OCI-LY7 (cell line): Measurements from ENCODE around the gene IQGAP2. TPM values are rescaled to one million over a fixed set of nuclear protein-coding genes. Genes with fewer than 3 reads are reported as not detected.

ENCODE experiments used
- BruUV-seq: library from RNA; stranded (reverse); fragments of 400-500 nt; replicated peaks from 2 replicates; lab custom pipeline; 2021; lab: Mats Ljungman, UMichigan
- CTCF ChIA-PET: fragments of 300-600 bp; sonication (Branson Sonifier 250); formaldehyde crosslinking; loops from one replicate; lab custom pipeline; 2022; ENCODE audit warnings: antibody characterized with exemption; ENCODE audit not compliant: unreplicated experiment; lab: Charles Lee
- POLR2A ChIA-PET: fragments of 300-600 bp; sonication (Branson Sonifier 250); formaldehyde crosslinking; loops from one replicate; lab custom pipeline; 2022; ENCODE audit warnings: antibody characterized with exemption; lab: Charles Lee
- DNase-seq: peaks from one replicate; pipeline ENCODE4 v3.0.0-alpha.2; 2015; ENCODE audit warnings: low spot score
- H2AFZ ChIP-seq: fragments of 200-600 bp; sonication (generic), shearing (Covaris generic); 2 replicates; pipeline ENCODE4 v1.6.1; 2014; ENCODE audit warnings: mild to moderate bottlenecking, antibody characterized with exemption, low read length, moderate library complexity
- H3K27ac ChIP-seq: fragments of 200-600 bp; sonication (generic); 2 replicates; pipeline ENCODE4 v1.5.1; 2014; ENCODE audit warnings: mixed run types, low read depth, mild to moderate bottlenecking, moderate library complexity, low read length, inconsistent platforms; ENCODE audit not compliant: poor library complexity, severe bottlenecking
- H3K36me3 ChIP-seq: fragments of 200-600 bp; sonication (generic); 2 replicates; pipeline ENCODE4 v1.6.1; 2014; ENCODE audit warnings: mild to moderate bottlenecking, antibody characterized with exemption, low read length, moderate library complexity, mixed read lengths; ENCODE audit not compliant: insufficient read depth
- H3K4me1 ChIP-seq: fragments of 200-600 bp; sonication (generic); 2 replicates; pipeline ENCODE4 v1.5.1; 2014; ENCODE audit warnings: mild to moderate bottlenecking, low read length; ENCODE audit not compliant: insufficient read depth, poor library complexity, severe bottlenecking
- H3K4me2 ChIP-seq: fragments of 200-600 bp; sonication (generic); 2 replicates; pipeline ENCODE4 v1.6.1; 2014; ENCODE audit warnings: mild to moderate bottlenecking, low read length
- H3K4me3 ChIP-seq: fragments of 200-600 bp; sonication (generic); 2 replicates; pipeline ENCODE4 v1.5.1; 2014; ENCODE audit warnings: mild to moderate bottlenecking, low read depth, low read length; ENCODE audit not compliant: poor library complexity, severe bottlenecking
- H3K79me2 ChIP-seq: fragments of 200-600 bp; sonication (generic); 2 replicates; pipeline ENCODE4 v1.6.1; 2016; ENCODE audit warnings: low read depth, mild to moderate bottlenecking, low read length, moderate library complexity, mixed read lengths; ENCODE audit not compliant: insufficient read depth
- H3K9me2 ChIP-seq: fragments of 200-600 bp; sonication (generic); 2 replicates; pipeline ENCODE4 v1.6.1; 2016; ENCODE audit warnings: mild to moderate bottlenecking, low read length, mixed read lengths; ENCODE audit not compliant: insufficient read depth
- H3K9me3 ChIP-seq: fragments of 200-600 bp; sonication (generic); 2 replicates; pipeline ENCODE4 v1.6.1; 2014; ENCODE audit warnings: mild to moderate bottlenecking, mixed run types, low read length, mixed read lengths
- H4K20me1 ChIP-seq: fragments of 200-600 bp; sonication (generic); 2 replicates; pipeline ENCODE4 v1.6.1; 2014; ENCODE audit warnings: mild to moderate bottlenecking, antibody characterized with exemption, low read length, moderate library complexity, mixed read lengths; ENCODE audit not compliant: insufficient read depth
- CTCF ChIP-seq: fragments of 200-600 bp; sonication (generic); conservative IDR thresholded peaks from 2 replicates; pipeline ENCODE4 v1.5.1; 2014; ENCODE audit warnings: mild to moderate bottlenecking, antibody characterized with exemption, low read length, moderate library complexity, mixed read lengths
- EZH2phosphoT487 ChIP-seq: fragments of 200-600 bp; sonication (generic); IDR thresholded peaks from 2 replicates; pipeline ENCODE4 v1.6.1; 2018; ENCODE audit warnings: low read depth, borderline replicate concordance, mild to moderate bottlenecking, mixed run types, antibody characterized with exemption, low read length, moderate library complexity, mixed read lengths
- intact Hi-C: fragments of 100-400 bp; cut with micrococcal nuclease; formaldehyde crosslinking; loops from one replicate; pipeline ENCODE4 v1.10.0; 2022; ENCODE audit not compliant: unreplicated experiment
- total RNA-seq, 2 experiments: library from RNA; depleted of rRNA in 1 of 2; stranded (reverse); fragments of >200 nt in 1 of 2; shearing (Covaris generic) in 1 of 2; gene quantifications; 2 replicates each; pipeline ENCODE4 v1.2.3, GENCODE V29; 2014 to 2022

The IQGAP2 gene
- total RNA-seq, 2 experiments from 2014 or later = 30.0 to 50.2 TPM

- H3K4me1 ChIP-seq = no peaks in the 10 kb centered on the region
- H3K4me2 ChIP-seq = no peak overlapping the region
- BruUV-seq = no TSS peak
- TF ChIP-seq EZH2phosphoT487 (no peak), CTCF (no peak)
- H3K36me3 ChIP-seq = no peaks in the 10 kb centered on the region
- H3K79me2 ChIP-seq = no peaks in the 10 kb centered on the region
- no peak overlapping the region for H2AFZ ChIP-seq
- no peaks in the 10 kb centered on the region for H4K20me1 ChIP-seq
- DNase-seq = no peak
- H3K9me3 ChIP-seq = no peaks in the 10 kb centered on the region
- intact Hi-C loops = no loop called here
- ChIA-PET POLR2A (no interaction called here), CTCF (no interaction called here)
- no peak overlapping the region for H3K27ac ChIP-seq
- no peaks in the 10 kb centered on the region for H3K9me2 ChIP-seq
- no peak overlapping the region for H3K4me3 ChIP-seq
Measured at GRCh38 chr5:76532052-76532451, 129.0 kb downstream of the IQGAP2 start.

- no TSS peak for BruUV-seq
- CTCF ChIA-PET = no interaction called here
Measured at GRCh38 chr5:76532973-76533372, 129.9 kb downstream of the IQGAP2 start.

More at GRCh38 chr5:76532973-76533372, 129.9 kb downstream of the IQGAP2 start:
- Histone ChIP-seq H3K36me3 (no peaks in the 10 kb centered on the region), H3K9me3 (no peaks in the 10 kb centered on the region), H3K27ac (no peak overlapping the region), H3K9me2 (no peaks in the 10 kb centered on the region), H2AFZ (no peak overlapping the region), H3K4me3 (no peak overlapping the region), H3K4me1 (no peaks in the 10 kb centered on the region), H3K79me2 (no peaks in the 10 kb centered on the region), H4K20me1 (no peaks in the 10 kb centered on the region), H3K4me2 (no peak overlapping the region)
- DNase-seq = no peak
- POLR2A ChIA-PET = no interaction called here
- intact Hi-C loops = no loop called here
- TF ChIP-seq CTCF (no peak), EZH2phosphoT487 (no peak)
